IPS-15b (cell line): ENCODE measurements around the gene GPX3.

Experiments used
- H3K27me3 ChIP-seq: one replicate; pipeline ENCODE4 v1.6.1; 2013; ENCODE audit warnings: low read length; ENCODE audit not compliant: control insufficient read depth, insufficient read depth
- H3K36me3 ChIP-seq: one replicate; pipeline ENCODE4 v1.6.1; 2013; ENCODE audit warnings: low read length; ENCODE audit not compliant: control insufficient read depth, insufficient read depth
- H3K4me1 ChIP-seq: one replicate; pipeline ENCODE4 v1.6.1; 2013; ENCODE audit warnings: mild to moderate bottlenecking, low read length; ENCODE audit not compliant: control insufficient read depth, insufficient read depth
- H3K4me3 ChIP-seq: one replicate; pipeline ENCODE4 v1.5.1; 2013; ENCODE audit warnings: low read depth, low read length
- H3K9ac ChIP-seq: one replicate; pipeline ENCODE4 v1.6.1; 2013; ENCODE audit warnings: low read depth, mild to moderate bottlenecking, low read length
- H3K9me3 ChIP-seq: one replicate; pipeline ENCODE4 v1.6.1; 2013; ENCODE audit warnings: mild to moderate bottlenecking, low read length; ENCODE audit not compliant: control insufficient read depth, insufficient read depth

Gene GPX3

DNA sequence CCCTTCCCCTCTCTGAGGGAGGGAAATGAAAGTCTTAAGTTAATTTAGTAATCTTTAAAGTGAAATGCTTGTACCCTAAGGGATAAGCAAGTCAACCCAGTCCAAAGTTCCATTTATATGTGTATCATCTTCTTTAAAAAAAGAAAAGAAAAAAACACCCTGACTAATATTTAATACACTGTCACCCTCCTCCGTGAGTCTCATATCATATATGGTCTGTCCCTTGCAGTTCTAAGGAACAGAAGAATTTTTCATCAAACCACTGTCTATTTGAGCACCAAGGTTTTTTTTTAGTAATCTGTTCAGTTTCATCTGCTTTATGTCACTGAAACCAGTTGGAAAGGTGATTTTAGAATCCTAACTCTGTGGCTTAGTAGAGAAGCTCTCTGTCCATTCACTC, 45.2 kb downstream of the GPX3 start:
- Histone ChIP-seq H3K9me3 (no peaks in the 10 kb centered on the region), H3K4me1 (no peaks in the 10 kb centered on the region), H3K4me3 (no peak overlapping the region), H3K9ac (no peak overlapping the region), H3K36me3 (no peaks in the 10 kb centered on the region), H3K27me3 (no peaks in the 10 kb centered on the region)

- Histone ChIP-seq H3K4me3 (no peak overlapping the region), H3K36me3 (no peaks in the 10 kb centered on the region), H3K4me1 (no peaks in the 10 kb centered on the region), H3K9me3 (no peaks in the 10 kb centered on the region), H3K27me3 (no peaks in the 10 kb centered on the region), H3K9ac (no peak overlapping the region)
Measured at GRCh38 chr5:151066920-151067319, 46.5 kb downstream of the GPX3 start.

DNA sequence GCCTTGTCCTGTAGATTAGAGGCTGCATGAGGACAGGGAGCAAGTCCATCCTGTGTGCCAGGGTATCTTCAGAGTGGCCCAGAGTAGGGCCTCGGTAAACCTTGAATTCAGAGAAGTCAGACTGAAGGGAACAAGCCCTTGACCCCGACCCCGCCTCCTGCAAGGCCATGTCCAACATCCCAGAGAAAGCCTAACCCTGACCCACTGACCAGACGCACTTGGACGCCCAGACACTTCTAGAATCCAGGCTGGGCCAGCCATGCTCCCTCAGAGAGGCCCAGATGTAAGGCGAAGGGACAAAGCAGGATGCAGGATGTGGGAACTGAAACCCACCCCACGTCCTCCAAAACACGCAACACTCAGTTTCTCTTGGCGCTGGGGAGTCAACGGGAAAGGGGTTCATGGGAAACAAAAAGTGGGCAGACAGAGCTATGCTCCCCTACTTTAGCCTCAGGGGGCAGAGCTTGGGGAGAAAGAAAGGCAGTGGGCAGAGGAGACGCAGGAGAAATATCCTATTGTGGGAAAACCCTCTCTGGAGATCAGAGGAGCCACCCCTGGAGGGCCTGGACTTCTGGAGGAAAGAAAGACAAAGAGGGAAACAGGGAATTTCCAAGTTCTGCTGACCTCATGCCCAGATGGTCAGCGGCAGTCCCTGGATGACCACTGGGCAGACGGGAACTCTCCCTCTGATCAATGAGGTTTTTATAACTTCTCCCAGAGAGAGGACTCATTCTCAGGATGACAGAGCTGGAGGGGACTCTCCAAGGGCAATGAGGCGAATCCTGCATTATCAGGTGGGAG, 47.4 kb downstream of the GPX3 start:
- H3K9me3 ChIP-seq: no peaks in the 10 kb centered on the region
- H3K4me1 ChIP-seq: no peaks in the 10 kb centered on the region
- H3K27me3 ChIP-seq: no peaks in the 10 kb centered on the region
- no peak overlapping the region for H3K4me3 ChIP-seq
- no peak overlapping the region for H3K9ac ChIP-seq
- H3K36me3 ChIP-seq: no peaks in the 10 kb centered on the region

DNA sequence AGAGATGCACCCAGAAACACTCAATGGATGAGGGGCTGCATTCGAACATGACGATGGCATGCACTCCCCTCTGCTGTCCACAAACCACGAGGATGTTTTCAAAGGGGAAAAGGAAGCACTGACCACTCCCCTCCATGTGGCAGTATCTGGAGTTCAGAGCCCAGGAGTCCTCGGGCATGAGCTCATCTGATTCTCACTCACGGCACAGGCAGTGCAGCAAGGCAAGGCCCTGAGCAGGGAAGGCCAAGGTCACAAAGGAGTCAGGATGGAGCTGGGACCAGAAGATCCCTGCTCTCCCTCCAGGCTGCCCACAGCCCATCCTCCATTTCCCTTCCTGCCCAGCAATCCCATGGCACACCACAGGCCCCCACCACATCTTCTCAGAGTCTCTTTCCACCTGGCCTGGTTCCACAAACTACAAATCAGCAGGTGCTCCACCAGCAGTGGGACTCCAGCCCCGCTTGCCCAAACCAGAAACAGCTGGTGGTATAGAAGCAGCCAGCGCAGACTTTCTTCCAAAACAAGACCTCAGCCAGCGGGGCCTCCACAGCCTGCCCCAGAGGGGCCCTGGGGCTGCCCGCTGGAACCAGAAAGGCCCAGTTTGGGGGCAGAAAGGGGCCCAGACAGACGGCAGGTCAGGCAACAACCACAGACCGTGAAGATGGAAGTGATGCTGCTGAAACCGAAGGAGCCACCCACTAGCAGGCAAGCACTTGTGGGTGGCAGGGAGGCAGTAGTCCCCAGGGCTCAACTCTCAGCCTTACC, 48.2 kb downstream of the GPX3 start:
- no peak overlapping the region for H3K9ac ChIP-seq

GRCh38 chr5:151070449-151070848, 50.1 kb downstream of the GPX3 start:
- Histone ChIP-seq H3K4me1 (no peaks in the 10 kb centered on the region), H3K36me3 (no peaks in the 10 kb centered on the region), H3K4me3 (no peak overlapping the region)

More for the DNA sequence above, 48.2 kb downstream of the GPX3 start:
- H3K9me3 ChIP-seq: no peaks in the 10 kb centered on the region
- no peaks in the 10 kb centered on the region for H3K27me3 ChIP-seq
- no peaks in the 10 kb centered on the region for H3K36me3 ChIP-seq
- H3K4me3 ChIP-seq: no peak overlapping the region
- H3K4me1 ChIP-seq: no peaks in the 10 kb centered on the region

DNA sequence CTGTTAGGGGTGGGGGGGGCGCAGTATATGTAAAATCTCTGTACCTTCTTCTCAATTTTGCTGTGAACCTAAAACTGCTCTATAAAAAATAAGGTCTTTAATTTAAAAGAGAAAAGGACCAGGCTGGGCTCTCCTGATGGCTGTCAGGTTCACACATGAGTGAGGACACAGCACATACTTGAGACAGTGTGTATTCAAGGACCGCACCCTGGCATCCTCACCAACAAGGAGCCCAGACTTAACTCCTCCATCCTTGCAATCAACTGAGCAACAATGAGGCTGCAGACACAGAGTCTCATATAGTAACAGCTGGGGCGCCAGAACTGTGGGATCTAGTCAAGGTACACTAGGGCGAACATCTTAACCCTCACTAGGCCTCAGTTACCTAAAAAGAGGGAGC, 50.6 kb downstream of the GPX3 start:
- Histone ChIP-seq H3K36me3 (no peaks in the 10 kb centered on the region), H3K4me3 (no peak overlapping the region), H3K9ac (no peak overlapping the region), H3K27me3 (no peaks in the 10 kb centered on the region), H3K9me3 (no peaks in the 10 kb centered on the region), H3K4me1 (no peaks in the 10 kb centered on the region)

More at GRCh38 chr5:151070449-151070848, 50.1 kb downstream of the GPX3 start:
- Histone ChIP-seq H3K9ac (no peak overlapping the region), H3K9me3 (no peaks in the 10 kb centered on the region), H3K27me3 (no peaks in the 10 kb centered on the region)

GRCh38 chr5:151071848-151072629, 51.6 kb downstream of the GPX3 start:
- Histone ChIP-seq H3K27me3 (no peaks in the 10 kb centered on the region), H3K4me3 (no peak overlapping the region), H3K9ac (no peak overlapping the region), H3K9me3 (no peaks in the 10 kb centered on the region), H3K4me1 (no peaks in the 10 kb centered on the region), H3K36me3 (no peaks in the 10 kb centered on the region)

GRCh38 chr5:151072630-151073025, 52.2 kb downstream of the GPX3 start:
- H3K27me3 ChIP-seq: no peaks in the 10 kb centered on the region
- no peak overlapping the region for H3K4me3 ChIP-seq
- H3K36me3 ChIP-seq: no peaks in the 10 kb centered on the region
- no peaks in the 10 kb centered on the region for H3K4me1 ChIP-seq
- H3K9ac ChIP-seq: no peak overlapping the region
- no peaks in the 10 kb centered on the region for H3K9me3 ChIP-seq

GRCh38 chr5:151073280-151073679, 52.9 kb downstream of the GPX3 start:
- Histone ChIP-seq H3K4me1 (no peaks in the 10 kb centered on the region), H3K4me3 (no peak overlapping the region), H3K27me3 (no peaks in the 10 kb centered on the region), H3K36me3 (no peaks in the 10 kb centered on the region), H3K9ac (no peak overlapping the region), H3K9me3 (no peaks in the 10 kb centered on the region)

GRCh38 chr5:151074557-151074956, 54.2 kb downstream of the GPX3 start:
- H3K4me3 ChIP-seq: no peak overlapping the region
- H3K27me3 ChIP-seq: no peaks in the 10 kb centered on the region
- no peak overlapping the region for H3K9ac ChIP-seq
- no peaks in the 10 kb centered on the region for H3K9me3 ChIP-seq
- no peaks in the 10 kb centered on the region for H3K4me1 ChIP-seq
- no peaks in the 10 kb centered on the region for H3K36me3 ChIP-seq

DNA sequence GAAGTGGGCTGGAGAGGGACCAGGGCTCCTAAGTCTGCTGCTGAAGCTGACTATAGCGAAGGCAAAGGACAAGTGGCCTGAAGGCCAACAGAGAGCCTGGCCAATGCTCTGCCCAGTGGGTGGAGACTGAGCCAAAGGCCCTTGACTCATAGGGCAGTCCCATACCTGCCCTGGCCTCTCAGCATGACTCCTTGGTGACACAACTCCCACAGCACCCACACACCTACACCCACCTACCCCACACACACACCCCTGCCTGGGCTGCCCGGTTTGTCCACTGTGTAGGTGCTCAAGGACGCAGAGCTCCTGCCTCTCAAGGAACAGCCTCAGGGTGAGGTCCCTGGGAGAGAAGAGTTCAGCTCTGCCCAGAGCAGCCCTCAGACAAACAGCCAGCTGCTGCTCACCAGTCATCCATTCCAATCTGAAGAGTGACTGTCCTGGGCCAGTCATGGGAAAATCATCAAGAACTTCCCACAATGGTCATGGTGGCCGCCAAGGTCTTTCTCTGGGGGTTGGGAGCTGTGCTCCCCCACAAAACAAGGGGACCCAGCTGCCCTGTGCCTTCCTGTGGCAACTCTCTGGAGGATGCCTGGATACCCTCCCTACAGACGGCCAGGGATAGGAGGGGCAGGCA, 55.4 kb downstream of the GPX3 start:
- Histone ChIP-seq H3K36me3 (no peaks in the 10 kb centered on the region), H3K9ac (no peak overlapping the region), H3K27me3 (peaks cover 4% of the 10 kb centered on the region), H3K4me1 (peaks cover 5% of the 10 kb centered on the region), H3K4me3 (no peak overlapping the region), H3K9me3 (no peaks in the 10 kb centered on the region)
